Prostate gland (tissue), 2 donors: ENCODE results near the gene U2AF2. TPM values are rescaled to one million over a fixed set of nuclear protein-coding genes. Genes with fewer than 3 reads are reported as not detected.

Experiments used
- DNase-seq: peaks from one replicate; pipeline ENCODE4 v3.0.0-alpha.2; 2019; ENCODE audit warnings: low spot score
- H3K27ac ChIP-seq, 2 donors: fragments of 200-600 bp; sonication (generic); 2 replicates each; pipeline ENCODE4 v1.5.1; 2017 to 2019
- H3K27me3 ChIP-seq: fragments of 200-600 bp; sonication (generic); replicated peaks from 2 replicates; pipeline ENCODE4 v1.5.1; 2019; ENCODE audit not compliant: insufficient read depth
- H3K36me3 ChIP-seq, 2 donors: fragments of 200-600 bp; sonication (generic); 1 replicate in 1 of 2; 2 replicates in 1 of 2; pipeline versions ENCODE4 v1.5.1 to v1.8.1; 2017 to 2019
- H3K4me1 ChIP-seq: fragments of 200-600 bp; sonication (generic); replicated peaks from 2 replicates; pipeline ENCODE4 v1.5.1; 2019
- H3K4me3 ChIP-seq, 2 donors: fragments of 200-600 bp; sonication (generic); 2 replicates each; pipeline ENCODE4 v1.5.1; 2017 to 2019
- H3K9me3 ChIP-seq: fragments of 200-600 bp; sonication (generic); 2 replicates; pipeline ENCODE4 v1.5.1; 2017
- CTCF ChIP-seq, 4 experiments: fragments of 200-600 bp in 2 of 4; fragments of 450-650 bp in 2 of 4; sonication (generic) in 2 of 4; IDR thresholded peaks; 1 replicate in 3 of 4; 2 replicates in 1 of 4; pipeline ENCODE4 v1.5.1; 2016 to 2019; ENCODE audit warnings: antibody characterized with exemption in 4 of 4, mild to moderate bottlenecking in 2 of 4, moderate library complexity in 2 of 4
- POLR2A ChIP-seq: fragments of 450-650 bp; IDR thresholded peaks from one replicate; pipeline ENCODE4 v1.6.1; 2016; ENCODE audit warnings: antibody characterized with exemption, mild to moderate bottlenecking
- POLR2AphosphoS5 ChIP-seq: sonication (generic); formaldehyde crosslinking; IDR thresholded peaks from one replicate; pipeline ENCODE4 v1.6.1; 2017; ENCODE audit warnings: antibody characterized with exemption
- WGBS: methylation state at CpG from one replicate; pipeline ENCODE4 v1.1.5; 2018; 5-methylcytosine and 5-hydroxymethylcytosine counted together
- intact Hi-C: fragments of 100-400 bp; cut with DNase I; formaldehyde crosslinking; loops from one replicate; pipeline ENCODE4 v1.14.2; 2022
- total RNA-seq, 2 donors: library from RNA; depleted of rRNA; stranded (reverse); fragments of >200 nt; gene quantifications; one replicate each; pipeline ENCODE4 v1.1.0, GENCODE V29; 2016

Gene U2AF2
- total RNA-seq, 2 donors from 2014 or later = 99.2 to 224 TPM

GRCh38 chr19:55621673-55622231 is 33.1 kb upstream of the U2AF2 start:
- no peaks in the 10 kb centered on the region for H3K27me3 ChIP-seq
- no peaks in the 10 kb centered on the region for H3K9me3 ChIP-seq
- no peak overlapping the region for H3K4me3 ChIP-seq
- peaks cover 0 to under 1% of the 10 kb centered on the region in 2 donors for H3K36me3 ChIP-seq
- 96% methylated on average over 48 of the region's 55 CpGs for WGBS
- H3K27ac ChIP-seq = no peak overlapping the region
- H3K4me1 ChIP-seq = no peaks in the 10 kb centered on the region
- TF ChIP-seq CTCF (IDR thresholded peaks at IDR 0.05) (no peak), POLR2A (no peak), POLR2AphosphoS5 (no peak)
- intact Hi-C loops = no loop called here
- no peak for DNase-seq

DNA sequence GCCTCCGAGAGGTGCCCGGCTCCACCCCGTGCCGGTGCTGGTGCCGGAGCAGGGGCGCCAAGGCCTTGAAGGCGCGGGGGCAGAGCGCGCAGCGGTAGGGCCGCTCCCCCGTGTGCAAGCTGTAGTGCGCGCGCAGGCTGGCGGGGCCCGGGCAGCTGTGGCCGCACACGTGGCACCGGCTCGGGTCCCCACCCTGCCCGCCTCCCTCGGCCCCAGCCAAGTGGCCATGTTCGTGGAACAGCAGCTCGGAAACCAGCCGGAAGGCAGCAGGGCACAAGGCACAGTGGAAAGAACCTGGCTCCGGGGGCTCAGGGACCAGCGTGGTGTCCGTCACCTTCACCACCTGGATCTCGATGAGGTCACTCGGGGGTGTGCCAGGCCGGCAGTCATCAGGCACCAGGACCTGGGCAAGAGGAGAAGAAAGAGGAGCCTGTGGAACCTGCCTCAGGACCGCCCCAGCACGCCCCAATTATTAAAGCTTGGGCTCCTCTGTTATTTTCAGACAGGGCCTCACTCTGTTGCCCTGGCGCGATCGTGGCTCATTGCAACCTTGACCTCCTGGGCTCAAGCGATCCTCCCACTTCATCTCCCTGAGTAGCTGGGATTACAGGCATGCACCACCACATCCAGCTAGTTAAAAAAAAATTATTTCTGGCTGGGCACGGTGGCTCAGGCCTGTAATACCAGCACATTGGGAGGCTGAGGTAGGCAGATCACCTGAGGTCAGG is 32.4 kb upstream of the U2AF2 start:
- no peak for TF ChIP-seq POLR2A
- TF ChIP-seq CTCF (IDR thresholded peaks at IDR 0.05) = no peak
- no peak for TF ChIP-seq POLR2AphosphoS5
- Histone ChIP-seq H3K27me3 (no peaks in the 10 kb centered on the region), H3K9me3 (no peaks in the 10 kb centered on the region), H3K27ac (no peak overlapping the region), H3K4me1 (no peaks in the 10 kb centered on the region), H3K36me3 (no peaks in the 10 kb centered on the region), H3K4me3 (no peak overlapping the region)
- 92% methylated on average over 40 of the region's 40 CpGs for WGBS
- no peak for DNase-seq
- intact Hi-C loops = no loop called here

DNA sequence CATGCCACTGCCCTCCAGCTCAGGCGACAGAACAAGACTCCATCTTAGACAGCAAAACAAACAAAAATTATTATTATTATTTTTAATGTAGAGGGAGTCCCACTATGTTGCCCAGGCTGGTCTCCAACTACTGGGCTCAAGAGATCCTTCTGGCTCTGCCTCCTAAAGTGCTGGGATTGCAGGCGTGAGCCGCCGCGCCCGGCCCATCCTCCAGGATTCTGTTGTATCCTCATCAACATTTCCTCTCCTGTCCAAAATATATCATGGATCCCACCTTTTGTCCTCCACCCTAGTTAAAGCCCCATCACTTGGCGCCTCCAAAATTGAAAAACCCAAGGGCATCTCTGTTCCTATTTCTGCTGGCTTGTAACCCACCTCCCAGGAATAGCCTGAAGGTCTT is 31.7 kb upstream of the U2AF2 start:
- no peak for DNase-seq
- TF ChIP-seq POLR2A (no peak), POLR2AphosphoS5 (no peak), CTCF (IDR thresholded peaks at IDR 0.05) (no peak)
- no peaks in the 10 kb centered on the region for H3K9me3 ChIP-seq
- no peak overlapping the region for H3K27ac ChIP-seq
- intact Hi-C loops = no loop called here
- H3K27me3 ChIP-seq = no peaks in the 10 kb centered on the region
- 94% methylated on average over 7 of the region's 7 CpGs for WGBS
- no peak overlapping the region for H3K4me3 ChIP-seq
- no peaks in the 10 kb centered on the region for H3K36me3 ChIP-seq
- no peaks in the 10 kb centered on the region for H3K4me1 ChIP-seq

GRCh38 chr19:55623561-55623960 is 31.3 kb upstream of the U2AF2 start:
- WGBS = 65% methylated on average over 7 of the region's 7 CpGs
- intact Hi-C loops = no loop called here
- H3K4me1 ChIP-seq = no peaks in the 10 kb centered on the region
- TF ChIP-seq POLR2AphosphoS5 (no peak), CTCF (IDR thresholded peaks at IDR 0.05) (no peak)
- H3K27ac ChIP-seq = peak overlapping the region; percentile 94 to 99
- no peaks in the 10 kb centered on the region for H3K36me3 ChIP-seq
- no peaks in the 10 kb centered on the region for H3K27me3 ChIP-seq
- no peak overlapping the region for H3K4me3 ChIP-seq
- no peaks in the 10 kb centered on the region for H3K9me3 ChIP-seq
- DNase-seq = no peak
